ENCODE results near the gene SAMD1. TPM values are rescaled to one million over a fixed set of nuclear protein-coding genes. Genes with fewer than 3 reads are reported as not detected.

SAMD1 gene
- total RNA-seq, 1 experiment from 2014 or later, result 47.1 TPM

GRCh38 chr19:14127929-14128509, 37.5 kb upstream of the SAMD1 start:
- peaks cover 1% of the 10 kb centered on the region; the same call in 1 of the 2 replicates for H3K36me3 ChIP-seq (ENCODE audit: control insufficient read depth, insufficient read depth, low read length)
- ChIA-PET POLR2A (interaction anchor here (2.3 kb wide), 1 partner anchor 9 kb away, joined by 7 read pairs; the partner anchor contains the start of gene ASF1B), CTCF (interaction anchor here (0.8 kb wide), 1 partner anchor 8 kb away, joined by 5 read pairs; the partner anchor contains the start of gene ASF1B)
- H3K4me1 ChIP-seq, result no peaks in the 10 kb centered on the region
- H3K27me3 Mint-ChIP-seq (ENCODE audit: insufficient read depth, unreplicated experiment), result no peaks in the 10 kb centered on the region
- intact Hi-C loops (cut with micrococcal nuclease; ENCODE audit: unreplicated experiment), result no loop called here
- no peak for DNase-seq
- no peak overlapping the region for H3K4me3 Mint-ChIP-seq (ENCODE audit: unreplicated experiment)
- no peaks in the 10 kb centered on the region for H3K4me1 Mint-ChIP-seq (ENCODE audit: low read depth, unreplicated experiment)
- no peak overlapping the region for H3K27ac Mint-ChIP-seq (ENCODE audit: unreplicated experiment)
- H3K9me3 ChIP-seq, result no peaks in the 10 kb centered on the region
- BruUV-seq (replicated peaks), result no TSS peak
- no peaks in the 10 kb centered on the region for H3K9me3 Mint-ChIP-seq (ENCODE audit: unreplicated experiment)
- no peaks in the 10 kb centered on the region for H3K27me3 ChIP-seq (replicated peaks; ENCODE audit: control insufficient read depth, insufficient read depth, low read length)
- no peak for TF ChIP-seq CTCF (IDR thresholded peaks at IDR 0.05; ENCODE audit: insufficient read depth in 1 of 2, low read depth in 1 of 2, low read length in 1 of 2, severe bottlenecking in 1 of 2, unreplicated experiment in 1 of 2)
- peaks cover 26% of the 10 kb centered on the region for H3K36me3 Mint-ChIP-seq (ENCODE audit: insufficient read depth, unreplicated experiment)
- H3K4me3 ChIP-seq (ENCODE audit: low read depth, low read length), result no peak overlapping the region

GRCh38 chr19:14127176-14127575, 36.6 kb upstream of the SAMD1 start:
- POLR2A ChIA-PET, result interaction anchor here (2.3 kb wide), 1 partner anchor 9 kb away, joined by 7 read pairs; the partner anchor contains the start of gene ASF1B

GRCh38 chr19:14122924-14123323, 32.4 kb upstream of the SAMD1 start:
- Mint-ChIP-seq H3K36me3 (ENCODE audit: insufficient read depth, unreplicated experiment) (peaks cover 52% of the 10 kb centered on the region), H3K27ac (ENCODE audit: unreplicated experiment) (peak overlapping the region; percentile 4), H3K27me3 (ENCODE audit: insufficient read depth, unreplicated experiment) (no peaks in the 10 kb centered on the region), H3K4me3 (ENCODE audit: unreplicated experiment) (no peak overlapping the region), H3K4me1 (ENCODE audit: low read depth, unreplicated experiment) (peaks cover 8% of the 10 kb centered on the region), H3K9me3 (ENCODE audit: unreplicated experiment) (no peaks in the 10 kb centered on the region)
- ChIA-PET POLR2A (interaction anchor here (2.1 kb wide), 1 partner anchor 14 kb away, joined by 16 read pairs; the partner anchor contains the start of gene ASF1B), CTCF (interaction anchor here (1.0 kb wide), 1 partner anchor 13 kb away, joined by 9 read pairs; the partner anchor contains the start of gene ASF1B)
- Histone ChIP-seq H3K4me3 (ENCODE audit: low read depth, low read length) (no peak overlapping the region), H3K27me3 (replicated peaks; ENCODE audit: control insufficient read depth, insufficient read depth, low read length) (no peaks in the 10 kb centered on the region), H3K36me3 (ENCODE audit: control insufficient read depth, insufficient read depth, low read length) (peaks cover 1% of the 10 kb centered on the region; the same call in 1 of the 2 replicates), H3K4me1 (peaks cover 13% of the 10 kb centered on the region), H3K9me3 (no peaks in the 10 kb centered on the region)
- BruUV-seq (replicated peaks), result no TSS peak
- no peak for DNase-seq
- intact Hi-C loops (cut with micrococcal nuclease; ENCODE audit: unreplicated experiment), result no loop called here
- TF ChIP-seq CTCF (IDR thresholded peaks at IDR 0.05; ENCODE audit: insufficient read depth in 1 of 2, low read depth in 1 of 2, low read length in 1 of 2, severe bottlenecking in 1 of 2, unreplicated experiment in 1 of 2), result no peak

More at GRCh38 chr19:14127176-14127575, 36.6 kb upstream of the SAMD1 start:
- Histone ChIP-seq H3K4me1 (no peaks in the 10 kb centered on the region), H3K27me3 (replicated peaks; ENCODE audit: control insufficient read depth, insufficient read depth, low read length) (no peaks in the 10 kb centered on the region), H3K36me3 (ENCODE audit: control insufficient read depth, insufficient read depth, low read length) (peaks cover 1% of the 10 kb centered on the region; the same call in 1 of the 2 replicates), H3K9me3 (no peaks in the 10 kb centered on the region), H3K4me3 (ENCODE audit: low read depth, low read length) (no peak overlapping the region)
- H3K27me3 Mint-ChIP-seq (ENCODE audit: insufficient read depth, unreplicated experiment), result no peaks in the 10 kb centered on the region
- TF ChIP-seq CTCF (IDR thresholded peaks at IDR 0.05; ENCODE audit: insufficient read depth in 1 of 2, low read depth in 1 of 2, low read length in 1 of 2, severe bottlenecking in 1 of 2, unreplicated experiment in 1 of 2), result no peak
- intact Hi-C loops (cut with micrococcal nuclease; ENCODE audit: unreplicated experiment), result no loop called here
- DNase-seq, result no peak
- no TSS peak for BruUV-seq (replicated peaks)
- H3K4me1 Mint-ChIP-seq (ENCODE audit: low read depth, unreplicated experiment), result no peaks in the 10 kb centered on the region
- no peak overlapping the region for H3K27ac Mint-ChIP-seq (ENCODE audit: unreplicated experiment)
- H3K36me3 Mint-ChIP-seq (ENCODE audit: insufficient read depth, unreplicated experiment), result peaks cover 28% of the 10 kb centered on the region
- H3K4me3 Mint-ChIP-seq (ENCODE audit: unreplicated experiment), result no peak overlapping the region
- H3K9me3 Mint-ChIP-seq (ENCODE audit: unreplicated experiment), result no peaks in the 10 kb centered on the region
- CTCF ChIA-PET, result no interaction called here
